HCT116 (cell line): ENCODE results near the gene AQP12B. TPM values are rescaled to one million over a fixed set of nuclear protein-coding genes. Genes with fewer than 3 reads are reported as not detected.

Experiments used
- ATAC-seq: fragments of 200-7000 bp; cut with Tn5 transposase; 2 replicates; pipeline ENCODE4 v1.9.1; 2020; ENCODE audit warnings: mild to moderate bottlenecking, moderate library complexity
- BruUV-seq: library from RNA; stranded (reverse); fragments of 400-500 nt; replicated peaks from 2 replicates; lab custom pipeline; 2021; lab: Mats Ljungman, UMichigan
- CTCF ChIA-PET: fragments of 300-600 bp; sonication (Branson Sonifier 250); formaldehyde crosslinking; loops from one replicate; lab custom pipeline; 2021; ENCODE audit warnings: antibody characterized with exemption; lab: Charles Lee
- POLR2A ChIA-PET: fragments of 300-600, 350-600 bp; sonication (Branson Sonifier 250); formaldehyde crosslinking; loops from one replicate; lab custom pipeline; 2021; ENCODE audit warnings: antibody characterized with exemption; lab: Charles Lee
- RAD21 ChIA-PET, 2 experiments: fragments of 300-600 bp; sonication (Branson Sonifier 250); formaldehyde crosslinking; loops; one replicate each; lab custom pipeline; 2023; ENCODE audit warnings: low total read pairs in 2 of 2; ENCODE audit not compliant: uncharacterized antibody in 2 of 2, unreplicated experiment in 2 of 2, low non-redundant PET in 1 of 2; lab: Charles Lee
- DNase-seq: peaks from one replicate; pipeline ENCODE4 v3.0.0-alpha.2; 2010; ENCODE audit warnings: low read depth, low spot score
- H2AFZ ChIP-seq: fragments of 200-600 bp; shearing (Covaris generic), sonication (generic); 2 replicates; pipeline ENCODE4 v1.6.1; 2017; ENCODE audit warnings: low read depth, mixed run types, mixed read lengths, antibody characterized with exemption, low read length; ENCODE audit not compliant: poor library complexity, severe bottlenecking
- H3K27ac ChIP-seq: 2 replicates; pipeline ENCODE4 v1.5.1; 2012; ENCODE audit warnings: low read depth, low read length
- H3K27me3 ChIP-seq: fragments of 200-600 bp; sonication (generic); 2 replicates; pipeline ENCODE4 v1.6.1; 2016; ENCODE audit warnings: mixed run types, low read length, mixed read lengths; ENCODE audit not compliant: insufficient read depth
- H3K36me3 ChIP-seq, 2 experiments: fragments of 200-500 bp in 1 of 2; fragments of 200-600 bp in 1 of 2; sonication (Bioruptor generic) in 1 of 2; sonication (generic) in 1 of 2; 2 replicates each; pipeline versions ENCODE4 v1.5.1 to v1.6.1; 2014 to 2016; ENCODE audit warnings: low read length in 2 of 2, inconsistent platforms in 1 of 2, mixed read lengths in 1 of 2, mixed run types in 1 of 2; ENCODE audit not compliant: insufficient read depth in 2 of 2, control insufficient read depth in 1 of 2
- H3K4me1 ChIP-seq, 2 experiments: fragments of 200-600 bp in 1 of 2; sonication (generic) in 1 of 2; 2 replicates each; pipeline versions ENCODE4 v1.5.1 to v1.6.1; 2012 to 2017; ENCODE audit warnings: low read length in 2 of 2, inconsistent platforms in 1 of 2, mild to moderate bottlenecking in 1 of 2, mixed read lengths in 1 of 2, mixed run types in 1 of 2, moderate library complexity in 1 of 2; ENCODE audit not compliant: insufficient read depth in 2 of 2, control insufficient read depth in 1 of 2
- H3K4me2 ChIP-seq: fragments of 200-600 bp; sonication (generic); 2 replicates; pipeline ENCODE4 v1.6.1; 2017; ENCODE audit warnings: mixed run types, low read length, mixed read lengths
- H3K4me3 ChIP-seq, 2 experiments: fragments of 200-600 bp in 1 of 2; sonication (generic) in 1 of 2; replicated peaks in 1 of 2; 2 replicates each; pipeline ENCODE4 v1.5.1; 2011 to 2016; ENCODE audit warnings: low read length in 2 of 2, control low read depth in 1 of 2, low read depth in 1 of 2, mild to moderate bottlenecking in 1 of 2, mixed read lengths in 1 of 2, mixed run types in 1 of 2
- H3K79me2 ChIP-seq: fragments of 200-600 bp; sonication (generic); 2 replicates; pipeline ENCODE4 v1.6.1; 2017; ENCODE audit warnings: mild to moderate bottlenecking, mixed run types, low read length, moderate library complexity, mixed read lengths; ENCODE audit not compliant: insufficient read depth
- H3K9ac ChIP-seq: fragments of 200-600 bp; sonication (generic); 2 replicates; pipeline ENCODE4 v1.6.1; 2016; ENCODE audit warnings: low read length, mixed read lengths
- H3K9me2 ChIP-seq: fragments of 200-600 bp; sonication (generic), shearing (Covaris generic); 2 replicates; pipeline ENCODE4 v1.6.1; 2017; ENCODE audit warnings: mixed run types, mild to moderate bottlenecking, moderate library complexity; ENCODE audit not compliant: insufficient read depth
- H3K9me3 ChIP-seq, 2 experiments: fragments of 200-500 bp in 1 of 2; fragments of 200-600 bp in 1 of 2; sonication (Bioruptor generic) in 1 of 2; sonication (generic) in 1 of 2; 2 replicates each; pipeline ENCODE4 v1.6.1; 2014 to 2017; ENCODE audit warnings: low read length in 2 of 2, mixed read lengths in 2 of 2, inconsistent platforms in 1 of 2, low read depth in 1 of 2, mild to moderate bottlenecking in 1 of 2, mixed run types in 1 of 2, moderate library complexity in 1 of 2; ENCODE audit not compliant: control insufficient read depth in 1 of 2, insufficient read depth in 1 of 2
- H4K20me1 ChIP-seq: fragments of 200-600 bp; sonication (generic), shearing (Covaris generic); 2 replicates; pipeline ENCODE4 v1.6.1; 2017; ENCODE audit warnings: mixed run types, mild to moderate bottlenecking, moderate library complexity; ENCODE audit not compliant: insufficient read depth
- CEBPB ChIP-seq: IDR thresholded peaks from 2 replicates; pipeline ENCODE4 v1.6.1; 2012; ENCODE audit warnings: low read depth
- EGR1 ChIP-seq: IDR thresholded peaks from 2 replicates; pipeline ENCODE4 v1.6.1; 2012; ENCODE audit warnings: low read depth
- EZH2 ChIP-seq: fragments of 200-600 bp; sonication (generic); IDR thresholded peaks from 2 replicates; pipeline ENCODE4 v1.6.1; 2017; ENCODE audit warnings: antibody characterized with exemption, mixed run types
- JUND ChIP-seq: IDR thresholded peaks from 2 replicates; pipeline ENCODE4 v1.6.1; 2012
- POLR2A ChIP-seq: IDR thresholded peaks from 2 replicates; pipeline ENCODE4 v1.7.0; 2011; ENCODE audit warnings: borderline replicate concordance; ENCODE audit not compliant: insufficient read depth, insufficient read length; ENCODE audit errors: extremely low read depth
- RAD21 ChIP-seq: IDR thresholded peaks from 2 replicates; pipeline ENCODE4 v1.6.1; 2012; ENCODE audit warnings: low read depth, mild to moderate bottlenecking
- SIN3A ChIP-seq: IDR thresholded peaks from 2 replicates; pipeline ENCODE4 v1.6.1; 2012; ENCODE audit warnings: low read depth
- SP1 ChIP-seq: IDR thresholded peaks from 2 replicates; pipeline ENCODE4 v1.6.1; 2012; ENCODE audit warnings: low read depth
- SRF ChIP-seq: IDR thresholded peaks from 2 replicates; pipeline ENCODE4 v1.6.1; 2012; ENCODE audit warnings: low read depth
- TCF7L2 ChIP-seq: IDR thresholded peaks from 2 replicates; pipeline ENCODE4 v1.7.0; 2011; ENCODE audit warnings: borderline replicate concordance, inconsistent platforms; ENCODE audit not compliant: insufficient read depth, insufficient read length; ENCODE audit errors: extremely low read depth
- ZNF274 ChIP-seq: fragments of 200-500 bp; sonication (Bioruptor generic); IDR thresholded peaks from 2 replicates; pipeline ENCODE4 v1.6.1; 2014; ENCODE audit warnings: mild to moderate bottlenecking, low read depth, low read length, inconsistent platforms
- intact Hi-C: fragments of 100-400 bp; cut with micrococcal nuclease; formaldehyde crosslinking; loops from 2 replicates; pipeline ENCODE4 v1.10.0; 2022
- total RNA-seq: library from RNA; stranded (reverse); gene quantifications from one replicate; pipeline ENCODE4 v1.2.1, GENCODE V29; 2021; ENCODE audit not compliant: unreplicated experiment
- TF ChIP-seq, protein P1 (sequence below): IDR thresholded peaks from 2 replicates; pipeline ENCODE4 v1.6.1; 2011; ENCODE audit warnings: mild to moderate bottlenecking, low read length, moderate library complexity; ENCODE audit not compliant: insufficient replicate concordance; ENCODE audit errors: extremely low read depth
- TF ChIP-seq, protein P2 (sequence below), 3 experiments: fragments of 200-600 bp in 1 of 3; sonication (generic) in 1 of 3; IDR thresholded peaks in 2 of 3; conservative IDR thresholded peaks in 1 of 3; 2 replicates each; pipeline ENCODE4 v1.5.1; 2012 to 2017; ENCODE audit warnings: low read depth in 2 of 3, low read length in 2 of 3, antibody characterized with exemption in 1 of 3, borderline replicate concordance in 1 of 3, control low read depth in 1 of 3, mild to moderate bottlenecking in 1 of 3, mixed read lengths in 1 of 3, mixed run types in 1 of 3, moderate library complexity in 1 of 3; ENCODE audit not compliant: insufficient read depth in 1 of 3

Gene AQP12B
- total RNA-seq, 1 experiment from 2014 or later: not detected

DNA sequence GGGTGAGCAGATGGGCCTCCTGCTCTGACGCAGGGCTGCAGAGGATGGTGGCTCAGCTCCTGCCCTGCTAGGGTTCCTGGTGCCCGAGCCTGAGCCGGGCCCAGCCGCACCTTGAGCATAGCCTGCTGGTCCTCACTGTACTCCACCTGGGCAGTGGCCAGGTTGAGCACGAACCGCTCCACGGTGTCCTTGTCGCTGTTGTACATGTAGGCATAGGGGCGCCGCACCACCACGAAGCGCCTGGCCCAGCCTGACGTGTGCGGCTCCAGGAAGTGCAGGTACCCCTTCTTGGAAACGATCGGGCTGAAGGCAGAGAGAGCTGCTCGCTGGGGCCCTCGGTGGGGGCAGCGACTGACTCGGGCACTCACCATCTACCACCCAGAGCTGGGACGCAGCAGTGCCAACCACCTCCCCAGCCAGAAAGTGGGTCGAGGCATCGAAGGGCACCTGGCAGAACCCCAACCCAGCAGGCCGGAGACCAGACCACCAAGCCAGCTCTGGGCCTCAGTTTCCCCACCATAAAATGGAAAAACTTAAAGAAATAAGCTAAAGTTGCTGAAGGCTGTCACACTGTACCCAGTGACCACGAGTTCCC lies 36.3 kb upstream of the AQP12B start:
- no peak for TF ChIP-seq RAD21
- RAD21 ChIA-PET: no interaction called here
- Histone ChIP-seq H4K20me1 (no peaks in the 10 kb centered on the region), H3K4me2 (no peak overlapping the region), H3K79me2 (no peaks in the 10 kb centered on the region), H3K4me1 (no peaks in the 10 kb centered on the region), H3K27me3 (no peaks in the 10 kb centered on the region), H2AFZ (no peak overlapping the region), H3K9me3 (no peaks in the 10 kb centered on the region), H3K27ac (no peak overlapping the region), H3K4me3 (no peak overlapping the region), H3K9me2 (no peaks in the 10 kb centered on the region), H3K36me3 (no peaks in the 10 kb centered on the region), H3K9ac (no peak overlapping the region)
- no TSS peak for BruUV-seq
- intact Hi-C loops: no loop called here
- CTCF ChIA-PET: no interaction called here
- POLR2A ChIA-PET: no interaction called here
- DNase-seq (no peak), ATAC-seq (no peak)

GRCh38 chr2:240717681-240718581 lies 35.2 kb upstream of the AQP12B start:
- no TSS peak for BruUV-seq
- POLR2A ChIA-PET: no interaction called here

More at GRCh38 chr2:240717681-240718581, 35.2 kb upstream of the AQP12B start:
- Histone ChIP-seq H3K9me3 (no peaks in the 10 kb centered on the region), H3K79me2 (no peaks in the 10 kb centered on the region), H3K4me3 (no peak overlapping the region), H3K4me1 (no peaks in the 10 kb centered on the region), H3K27me3 (no peaks in the 10 kb centered on the region), H3K36me3 (no peaks in the 10 kb centered on the region), H2AFZ (no peak overlapping the region), H3K27ac (no peak overlapping the region), H3K9ac (no peak overlapping the region), H3K9me2 (no peaks in the 10 kb centered on the region), H3K4me2 (no peak overlapping the region), H4K20me1 (no peaks in the 10 kb centered on the region)
- TF ChIP-seq TCF7L2 (no peak), EGR1 (no peak), SP1 (no peak), JUND (no peak), SIN3A (no peak), ZNF274 (no peak), SRF (no peak), POLR2A (no peak), EZH2 (no peak), CEBPB (no peak)
- TF ChIP-seq, protein P1, sequence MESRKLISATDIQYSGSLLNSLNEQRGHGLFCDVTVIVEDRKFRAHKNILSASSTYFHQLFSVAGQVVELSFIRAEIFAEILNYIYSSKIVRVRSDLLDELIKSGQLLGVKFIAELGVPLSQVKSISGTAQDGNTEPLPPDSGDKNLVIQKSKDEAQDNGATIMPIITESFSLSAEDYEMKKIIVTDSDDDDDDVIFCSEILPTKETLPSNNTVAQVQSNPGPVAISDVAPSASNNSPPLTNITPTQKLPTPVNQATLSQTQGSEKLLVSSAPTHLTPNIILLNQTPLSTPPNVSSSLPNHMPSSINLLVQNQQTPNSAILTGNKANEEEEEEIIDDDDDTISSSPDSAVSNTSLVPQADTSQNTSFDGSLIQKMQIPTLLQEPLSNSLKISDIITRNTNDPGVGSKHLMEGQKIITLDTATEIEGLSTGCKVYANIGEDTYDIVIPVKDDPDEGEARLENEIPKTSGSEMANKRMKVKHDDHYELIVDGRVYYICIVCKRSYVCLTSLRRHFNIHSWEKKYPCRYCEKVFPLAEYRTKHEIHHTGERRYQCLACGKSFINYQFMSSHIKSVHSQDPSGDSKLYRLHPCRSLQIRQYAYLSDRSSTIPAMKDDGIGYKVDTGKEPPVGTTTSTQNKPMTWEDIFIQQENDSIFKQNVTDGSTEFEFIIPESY: no peak
- TF ChIP-seq, protein P2, sequence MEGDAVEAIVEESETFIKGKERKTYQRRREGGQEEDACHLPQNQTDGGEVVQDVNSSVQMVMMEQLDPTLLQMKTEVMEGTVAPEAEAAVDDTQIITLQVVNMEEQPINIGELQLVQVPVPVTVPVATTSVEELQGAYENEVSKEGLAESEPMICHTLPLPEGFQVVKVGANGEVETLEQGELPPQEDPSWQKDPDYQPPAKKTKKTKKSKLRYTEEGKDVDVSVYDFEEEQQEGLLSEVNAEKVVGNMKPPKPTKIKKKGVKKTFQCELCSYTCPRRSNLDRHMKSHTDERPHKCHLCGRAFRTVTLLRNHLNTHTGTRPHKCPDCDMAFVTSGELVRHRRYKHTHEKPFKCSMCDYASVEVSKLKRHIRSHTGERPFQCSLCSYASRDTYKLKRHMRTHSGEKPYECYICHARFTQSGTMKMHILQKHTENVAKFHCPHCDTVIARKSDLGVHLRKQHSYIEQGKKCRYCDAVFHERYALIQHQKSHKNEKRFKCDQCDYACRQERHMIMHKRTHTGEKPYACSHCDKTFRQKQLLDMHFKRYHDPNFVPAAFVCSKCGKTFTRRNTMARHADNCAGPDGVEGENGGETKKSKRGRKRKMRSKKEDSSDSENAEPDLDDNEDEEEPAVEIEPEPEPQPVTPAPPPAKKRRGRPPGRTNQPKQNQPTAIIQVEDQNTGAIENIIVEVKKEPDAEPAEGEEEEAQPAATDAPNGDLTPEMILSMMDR (IDR thresholded peaks at IDR 0.05 in 2 of 3, conservative IDR thresholded peaks at IDR 0.05 in 1 of 3; ENCODE audit: borderline replicate concordance in 1 of 3, insufficient read depth in 1 of 3, low read depth in 2 of 3, low read length in 2 of 3): no peak
- DNase-seq (no peak), ATAC-seq (no peak)
- CTCF ChIA-PET: no interaction called here
- intact Hi-C loops: no loop called here
- RAD21 ChIA-PET: no interaction called here
